BLaER1 treated with 17β-estradiol and CSF1 and Interleukin-3, amounts not matched to agents 10 nM and 100 nM (cell line): ENCODE data around the gene GATAD2A.
A peak's percentile ranks its signal among the peaks of the same experiment; 100 is the strongest.

ENCODE experiments used
- H3K27ac ChIP-seq, 11 experiments: shearing (Covaris generic); formaldehyde crosslinking; 2 replicates each; pipeline ENCODE4 v1.8.1; 2022
- H3K27me3 ChIP-seq, 11 experiments: shearing (Covaris generic); formaldehyde crosslinking; 2 replicates each; pipeline ENCODE4 v1.8.1; 2022
- H3K36me3 ChIP-seq, 11 experiments: shearing (Covaris generic); formaldehyde crosslinking; 2 replicates each; pipeline ENCODE4 v1.8.1; 2022
- H3K4me1 ChIP-seq, 10 experiments: shearing (Covaris generic); formaldehyde crosslinking; 2 replicates each; pipeline ENCODE4 v1.8.1; 2022
- H3K4me2 ChIP-seq, 11 experiments: shearing (Covaris generic); formaldehyde crosslinking; 2 replicates each; pipeline ENCODE4 v1.8.1; 2022
- H3K4me3 ChIP-seq, 10 experiments: shearing (Covaris generic); formaldehyde crosslinking; 2 replicates each; pipeline ENCODE4 v1.8.1; 2022
- H3K9ac ChIP-seq, 11 experiments: shearing (Covaris generic); formaldehyde crosslinking; 2 replicates each; pipeline ENCODE4 v1.8.1; 2022
- H3K9me3 ChIP-seq, 11 experiments: shearing (Covaris generic); formaldehyde crosslinking; replicated peaks in 1 of 11; 2 replicates each; pipeline ENCODE4 v1.8.1; 2022
- H4K20me1 ChIP-seq, 11 experiments: shearing (Covaris generic); formaldehyde crosslinking; 2 replicates each; pipeline ENCODE4 v1.8.1; 2022
- Cebpa-rat ChIP-seq, 11 experiments: shearing (Covaris generic); IDR thresholded peaks; 2 replicates each; pipeline ENCODE4 v1.8.1; 2022

The GATAD2A gene

GRCh38 chr19:19514215-19514657 is 108.8 kb downstream of the GATAD2A start:
- Histone ChIP-seq H4K20me1 (peaks cover 3 to 31% (median 11%) of the 10 kb centered on the region in 11 experiments; a peak in 16 of 22 replicates), H3K9me3 (no peaks in the 10 kb centered on the region), H3K9ac (no peak overlapping the region), H3K4me2 (no peak overlapping the region), H3K4me1 (peaks cover 25 to 35% (median 28%) of the 10 kb centered on the region in 10 experiments), H3K27me3 (no peaks in the 10 kb centered on the region), H3K4me3 (no peak overlapping the region), H3K27ac (no peak overlapping the region), H3K36me3 (peaks cover 3 to 39% (median 15%) of the 10 kb centered on the region in 11 experiments; a peak in 20 of 22 replicates)
- no peak for TF ChIP-seq Cebpa-rat (IDR thresholded peaks at IDR 0.05)

- H3K4me2 ChIP-seq, result peak within 1 kb of the TSS; percentile 87 to 99 (median 95)
- H3K27me3 ChIP-seq, result no peaks in the 10 kb centered on the region
- peaks cover 25 to 41% (median 33%) of the 10 kb centered on the region in 10 experiments for H3K4me1 ChIP-seq
- peak within 1 kb of the TSS; percentile 72 to 98 (median 88) for H3K4me3 ChIP-seq
- H3K9ac ChIP-seq, result peak within 1 kb of the TSS; percentile 84 to 94 (median 89)
- peak within 1 kb of the TSS; percentile 84 to 92 (median 90) for H3K27ac ChIP-seq
- H3K9me3 ChIP-seq, result no peaks in the 10 kb centered on the region
- peaks cover 7 to 34% (median 16%) of the 10 kb centered on the region in 11 experiments; a peak in 16 of 22 replicates for H4K20me1 ChIP-seq
- peaks cover 11 to 40% (median 23%) of the 10 kb centered on the region in 11 experiments for H3K36me3 ChIP-seq
- TF ChIP-seq Cebpa-rat (IDR thresholded peaks at IDR 0.05), result no peak
Observed at GRCh38 chr19:19514881-19515641, 109.6 kb downstream of the GATAD2A start, which contains the start of gene TSSK6. Gene TSSK6, minus strand, starts transcription at chr19:19515548. Its CDS starts 121 bp downstream, at chr19:19515427.

GRCh38 chr19:19515642-19516519 is 110.4 kb downstream of the GATAD2A start, which contains the start of gene NDUFA13:
Gene NDUFA13, plus strand, starts transcription at chr19:19516225. Its CDS starts 14 bp downstream, at chr19:19516239.
- Histone ChIP-seq H3K4me2 (peak within 1 kb of the TSS; percentile 87 to 99 (median 95)), H3K4me3 (peak within 1 kb of the TSS; percentile 72 to 98 (median 88)), H3K9ac (peak within 1 kb of the TSS; percentile 84 to 94 (median 89)), H3K4me1 (peaks cover 25 to 50% (median 36%) of the 10 kb centered on the region in 10 experiments), H3K27ac (peak within 1 kb of the TSS; percentile 84 to 92 (median 90)), H3K27me3 (no peaks in the 10 kb centered on the region), H3K9me3 (no peaks in the 10 kb centered on the region), H3K36me3 (peaks cover 19 to 49% (median 31%) of the 10 kb centered on the region in 11 experiments), H4K20me1 (peaks cover 10 to 42% (median 22%) of the 10 kb centered on the region in 11 experiments; a peak in 16 of 22 replicates)
- no peak for TF ChIP-seq Cebpa-rat (IDR thresholded peaks at IDR 0.05)

DNA sequence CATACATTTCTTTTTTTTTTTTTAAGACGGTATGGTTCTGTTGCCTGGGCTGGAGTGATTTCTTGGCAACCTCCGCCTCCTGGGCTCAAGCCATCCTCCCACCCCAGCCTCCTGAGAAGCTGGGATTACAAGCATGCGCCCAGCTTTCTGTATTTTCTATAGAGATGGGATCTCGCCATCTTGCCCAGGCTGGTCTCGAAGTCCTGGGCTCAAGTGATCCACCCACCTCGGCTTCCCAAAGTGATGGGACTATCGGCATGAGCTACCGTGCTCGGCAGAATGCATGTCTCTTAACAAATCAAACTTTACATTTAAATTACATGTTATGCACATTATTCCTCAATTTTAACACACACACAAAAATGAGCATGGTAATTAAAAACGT is 111.8 kb downstream of the GATAD2A start:
- H3K9ac ChIP-seq, result peak overlapping the region; percentile 84 to 94 (median 89); a peak in 21 of 22 replicates
- no peaks in the 10 kb centered on the region for H3K9me3 ChIP-seq
- H3K27me3 ChIP-seq, result no peaks in the 10 kb centered on the region
- H3K4me2 ChIP-seq, result peak overlapping the region; percentile 78 to 99 (median 92)
- H3K27ac ChIP-seq, result peak overlapping the region in 10 of 11 experiments; percentile 84 to 92 (median 90); a peak in 15 of 22 replicates
- H3K4me3 ChIP-seq, result peak overlapping the region; percentile 72 to 98 (median 88)
- H3K4me1 ChIP-seq, result peaks cover 25 to 56% (median 36%) of the 10 kb centered on the region in 10 experiments
- peaks cover 19 to 61% (median 42%) of the 10 kb centered on the region in 11 experiments for H3K36me3 ChIP-seq
- TF ChIP-seq Cebpa-rat (IDR thresholded peaks at IDR 0.05), result no peak
- peaks cover 16 to 53% (median 33%) of the 10 kb centered on the region in 11 experiments; a peak in 16 of 22 replicates for H4K20me1 ChIP-seq

- Histone ChIP-seq H3K9me3 (no peaks in the 10 kb centered on the region), H3K4me1 (peaks cover 54 to 85% (median 64%) of the 10 kb centered on the region in 10 experiments), H3K27me3 (no peaks in the 10 kb centered on the region), H3K9ac (no peak overlapping the region), H3K4me3 (no peak overlapping the region), H3K27ac (no peak overlapping the region), H4K20me1 (peaks cover 48 to 91% (median 71%) of the 10 kb centered on the region in 11 experiments), H3K36me3 (peaks cover 33 to 83% (median 68%) of the 10 kb centered on the region in 11 experiments), H3K4me2 (peak overlapping the region in 2 of 11 experiments; percentile 37 to 43; a peak in 3 of 22 replicates)
- TF ChIP-seq Cebpa-rat (IDR thresholded peaks at IDR 0.05), result no peak
Observed at GRCh38 chr19:19520989-19521388, 115.5 kb downstream of the GATAD2A start.

- Histone ChIP-seq H3K4me3 (no peak overlapping the region), H3K9ac (peak overlapping the region in 4 of 11 experiments; percentile 38 to 66 (median 53); a peak in 4 of 22 replicates), H3K4me1 (peaks cover 58 to 85% (median 68%) of the 10 kb centered on the region in 10 experiments), H3K36me3 (peaks cover 44 to 93% (median 78%) of the 10 kb centered on the region in 11 experiments), H3K9me3 (no peaks in the 10 kb centered on the region), H4K20me1 (peaks cover 47 to 97% (median 79%) of the 10 kb centered on the region in 11 experiments), H3K27me3 (no peaks in the 10 kb centered on the region), H3K27ac (peak overlapping the region in 4 of 11 experiments; percentile 27 to 45 (median 41); a peak in 5 of 22 replicates), H3K4me2 (peak overlapping the region in 10 of 11 experiments; percentile 19 to 88 (median 76); a peak in 18 of 22 replicates)
- no peak for TF ChIP-seq Cebpa-rat (IDR thresholded peaks at IDR 0.05)
Observed at GRCh38 chr19:19523177-19523576, 117.7 kb downstream of the GATAD2A start.

DNA sequence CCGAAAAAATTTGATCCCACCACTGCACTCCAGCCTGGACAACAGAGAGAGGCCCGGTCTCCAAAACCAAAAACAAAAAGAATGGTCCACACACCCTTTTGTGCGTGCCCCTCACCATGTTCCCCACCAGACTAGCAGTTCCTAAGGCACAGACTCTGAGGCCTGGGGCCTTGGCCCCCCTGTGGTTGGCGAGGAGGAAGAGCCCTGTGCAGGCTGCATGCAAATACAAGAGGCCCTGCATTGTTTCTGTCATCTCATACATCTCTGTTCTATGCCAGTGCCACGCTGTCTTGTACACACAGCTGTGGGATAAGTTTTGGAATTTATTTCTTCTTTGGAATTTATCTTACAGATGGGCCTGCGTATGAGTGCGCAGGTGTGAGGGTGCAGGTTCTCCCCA is 118.6 kb downstream of the GATAD2A start:
- Histone ChIP-seq H3K4me2 (peak overlapping the region; percentile 19 to 88 (median 76)), H3K36me3 (peaks cover 47 to 93% (median 76%) of the 10 kb centered on the region in 11 experiments), H3K4me1 (peaks cover 56 to 78% (median 66%) of the 10 kb centered on the region in 10 experiments)

More for the DNA sequence above, 118.6 kb downstream of the GATAD2A start:
- no peaks in the 10 kb centered on the region for H3K27me3 ChIP-seq
- H4K20me1 ChIP-seq, result peaks cover 41 to 96% (median 76%) of the 10 kb centered on the region in 11 experiments
- peak overlapping the region in 8 of 11 experiments; percentile 6 to 66 (median 49); a peak in 13 of 22 replicates for H3K9ac ChIP-seq
- H3K9me3 ChIP-seq, result no peaks in the 10 kb centered on the region
- TF ChIP-seq Cebpa-rat (IDR thresholded peaks at IDR 0.05), result no peak
- peak overlapping the region in 4 of 11 experiments; percentile 27 to 45 (median 41); a peak in 5 of 22 replicates for H3K27ac ChIP-seq
- no peak overlapping the region for H3K4me3 ChIP-seq
